Mesodermal cell (in vitro differentiated cells): ENCODE measurements around the gene TRIAP1.
A peak's percentile ranks its signal among the peaks of the same experiment; 100 is the strongest.
"Not testable (repeated sequence)": the region's sequence is repeated elsewhere in the genome, so short reads cannot be mapped to it uniquely, and the experiment has no call there.

Source experiments
- H3K27ac ChIP-seq: 2 replicates; pipeline ENCODE4 v1.7.0; 2013; ENCODE audit warnings: mild to moderate bottlenecking, low read depth, low read length, moderate library complexity; ENCODE audit not compliant: severe bottlenecking
- H3K36me3 ChIP-seq: 2 replicates; pipeline ENCODE4 v1.7.1; 2013; ENCODE audit warnings: mild to moderate bottlenecking, low read length, moderate library complexity; ENCODE audit not compliant: control insufficient read depth, insufficient read depth
- H3K4me1 ChIP-seq: one replicate; pipeline ENCODE4 v1.7.1; 2013; ENCODE audit warnings: mild to moderate bottlenecking, low read length; ENCODE audit not compliant: insufficient read depth, control insufficient read depth, poor library complexity, severe bottlenecking
- H3K4me3 ChIP-seq: 2 replicates; pipeline ENCODE4 v1.7.0; 2013; ENCODE audit warnings: low read length, control low read depth, mild to moderate bottlenecking; ENCODE audit not compliant: insufficient read depth, poor library complexity, severe bottlenecking; ENCODE audit errors: extremely low read depth
- H3K9me3 ChIP-seq: 2 replicates; pipeline ENCODE4 v1.7.1; 2013; ENCODE audit warnings: mild to moderate bottlenecking, low read length, moderate library complexity; ENCODE audit not compliant: control insufficient read depth
- WGBS, 2 experiments: methylation state at CpG; one replicate each; pipeline ENCODE4 v1.1.5; 2013; ENCODE audit warnings: missing lambda C conversion rate in 2 of 2; ENCODE audit not compliant: insufficient coverage in 2 of 2; 5-methylcytosine and 5-hydroxymethylcytosine counted together

TRIAP1 gene

DNA sequence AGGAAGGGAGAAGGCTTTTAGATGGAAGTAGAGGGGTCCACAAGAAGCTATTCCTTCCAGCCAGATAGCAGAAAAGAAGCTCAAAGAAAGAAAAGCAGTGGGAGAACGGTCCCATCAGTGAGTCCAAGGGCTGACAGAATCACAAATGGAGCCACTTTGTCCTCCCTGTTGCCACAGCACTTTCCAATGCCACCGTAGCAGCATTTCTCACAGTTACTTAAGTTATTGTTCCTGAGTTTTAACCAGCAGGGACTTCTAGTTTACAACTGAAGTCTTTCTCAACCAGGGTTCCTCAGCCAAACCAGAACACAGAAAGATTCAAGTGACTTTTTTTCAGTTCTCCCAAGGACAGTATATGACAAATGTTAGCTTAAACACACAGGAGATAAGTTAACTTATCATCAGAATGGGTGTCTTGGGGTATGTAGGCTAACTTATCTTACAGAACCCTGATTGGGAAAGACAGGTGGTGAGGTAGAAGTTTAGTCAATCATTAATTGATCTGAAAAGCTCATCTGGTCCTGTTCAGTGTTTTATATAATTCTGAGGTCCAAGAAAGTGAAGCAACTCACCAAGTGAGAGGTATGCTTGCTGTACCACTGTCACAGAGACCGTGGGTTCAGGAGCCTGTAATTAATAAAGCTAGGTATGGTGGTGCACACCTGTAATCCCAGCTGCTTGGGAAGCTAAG, 7.0 kb upstream of the TRIAP1 start:
- no peak overlapping the region for H3K27ac ChIP-seq
- WGBS, 2 experiments: 92 to 100% methylated on average over 2 to 3 of the region's 3 CpGs
- no peaks in the 10 kb centered on the region for H3K4me1 ChIP-seq
- no peak overlapping the region for H3K4me3 ChIP-seq
- H3K9me3 ChIP-seq: no peaks in the 10 kb centered on the region
- H3K36me3 ChIP-seq: peaks cover 74% of the 10 kb centered on the region

DNA sequence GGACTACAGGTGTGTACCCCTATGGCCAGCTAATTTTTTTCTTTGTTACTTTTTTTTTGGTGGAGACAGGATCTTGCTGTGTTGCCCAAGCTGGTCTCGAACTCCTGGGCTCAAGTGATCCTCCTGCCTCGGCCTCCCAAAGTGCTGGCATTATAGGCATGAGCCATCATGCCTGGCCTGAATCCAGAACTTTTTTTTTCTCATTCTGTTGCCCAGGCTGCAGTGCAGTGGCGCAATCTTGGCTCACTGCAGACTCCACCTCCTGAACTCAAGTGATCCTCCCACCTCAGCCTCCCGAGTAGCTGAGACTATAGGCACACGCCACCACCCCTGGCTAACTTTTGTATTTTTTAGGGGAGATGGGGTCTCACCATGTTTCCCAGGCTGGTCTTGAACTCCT, 6.3 kb upstream of the TRIAP1 start:
- 93% methylated on average over 4 to 5 of the region's 5 CpGs for WGBS, 2 experiments
- H3K4me1 ChIP-seq, H3K4me3 ChIP-seq, H3K9me3 ChIP-seq, H3K27ac ChIP-seq: not testable (repeated sequence)
- peaks cover 74% of the 10 kb centered on the region for H3K36me3 ChIP-seq

DNA sequence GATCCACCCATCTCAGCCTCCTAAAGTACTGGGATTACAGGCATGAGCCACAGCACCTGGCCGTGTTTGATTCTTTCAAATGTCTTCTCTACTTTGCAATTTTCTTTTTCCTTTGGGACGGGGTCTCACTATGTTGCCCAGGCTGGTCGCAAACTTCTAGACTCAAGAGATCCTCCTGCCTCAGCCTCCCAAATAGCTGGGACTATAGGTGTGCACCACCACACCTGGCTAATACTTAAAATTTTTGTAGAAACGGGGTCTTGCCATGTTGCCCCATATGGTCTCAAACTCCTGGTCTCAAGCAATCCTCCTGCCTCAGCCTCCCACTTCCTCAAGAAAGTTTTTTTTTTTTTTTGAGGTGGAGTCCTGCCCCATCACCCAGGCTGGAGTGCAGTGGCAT, 1.8 kb upstream of the TRIAP1 start:
- Histone ChIP-seq H3K4me1 (peaks cover 16% of the 10 kb centered on the region), H3K9me3 (no peaks in the 10 kb centered on the region), H3K27ac (no peak overlapping the region), H3K36me3 (peaks cover 62% of the 10 kb centered on the region), H3K4me3 (no peak overlapping the region)
- WGBS, 2 experiments: 93 to 100% methylated on average over 3 to 4 of the region's 4 CpGs

- peaks cover 16% of the 10 kb centered on the region for H3K4me1 ChIP-seq
Observed at GRCh38 chr12:120446844-120447178, 627 bp upstream of the TRIAP1 start.

DNA sequence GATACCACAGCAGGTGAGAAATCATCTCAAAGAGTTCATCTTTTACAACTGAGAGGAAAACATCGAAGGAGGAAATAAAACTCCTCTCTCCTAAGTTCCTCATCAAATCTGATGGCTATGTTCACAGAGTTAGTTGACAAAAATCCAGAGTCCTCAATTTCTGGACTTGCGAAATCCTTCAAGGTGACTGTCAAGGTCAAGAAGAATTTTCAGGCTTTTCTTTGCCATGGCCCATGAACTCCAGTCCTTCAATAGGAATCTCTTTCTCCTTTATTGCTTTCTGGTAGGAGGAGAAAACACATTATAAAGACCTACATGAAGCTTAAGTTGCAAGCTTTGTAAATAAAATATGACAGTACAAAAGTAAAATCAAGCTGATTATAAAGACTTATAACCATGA, 1.5 kb downstream of the TRIAP1 start:
- no peak overlapping the region for H3K27ac ChIP-seq
- 92 to 93% methylated on average over 1 to 2 of the region's 2 CpGs for WGBS, 2 experiments
- no peaks in the 10 kb centered on the region for H3K9me3 ChIP-seq
- peaks cover 16% of the 10 kb centered on the region for H3K4me1 ChIP-seq
- H3K36me3 ChIP-seq: peaks cover 62% of the 10 kb centered on the region
- peak overlapping the region; percentile 97 for H3K4me3 ChIP-seq

More at GRCh38 chr12:120446844-120447178, 627 bp upstream of the TRIAP1 start:
- H3K27ac ChIP-seq: peak overlapping the region; percentile 81
- WGBS, 2 experiments: 7 to 25% methylated on average over 8 to 12 of the region's 17 CpGs
- H3K9me3 ChIP-seq: not testable (repeated sequence)
- peaks cover 58% of the 10 kb centered on the region for H3K36me3 ChIP-seq
- H3K4me3 ChIP-seq: peak overlapping the region; percentile 97

GRCh38 chr12:120439646-120440247, 6.4 kb downstream of the TRIAP1 start:
- no peak overlapping the region for H3K27ac ChIP-seq
- H3K9me3 ChIP-seq: no peaks in the 10 kb centered on the region
- H3K36me3 ChIP-seq: peaks cover 49% of the 10 kb centered on the region
- WGBS, 2 experiments: 24 to 69% methylated on average over 2 to 3 of the region's 6 CpGs
- H3K4me1 ChIP-seq: peaks cover 12% of the 10 kb centered on the region
- peak overlapping the region; percentile 2 for H3K4me3 ChIP-seq

DNA sequence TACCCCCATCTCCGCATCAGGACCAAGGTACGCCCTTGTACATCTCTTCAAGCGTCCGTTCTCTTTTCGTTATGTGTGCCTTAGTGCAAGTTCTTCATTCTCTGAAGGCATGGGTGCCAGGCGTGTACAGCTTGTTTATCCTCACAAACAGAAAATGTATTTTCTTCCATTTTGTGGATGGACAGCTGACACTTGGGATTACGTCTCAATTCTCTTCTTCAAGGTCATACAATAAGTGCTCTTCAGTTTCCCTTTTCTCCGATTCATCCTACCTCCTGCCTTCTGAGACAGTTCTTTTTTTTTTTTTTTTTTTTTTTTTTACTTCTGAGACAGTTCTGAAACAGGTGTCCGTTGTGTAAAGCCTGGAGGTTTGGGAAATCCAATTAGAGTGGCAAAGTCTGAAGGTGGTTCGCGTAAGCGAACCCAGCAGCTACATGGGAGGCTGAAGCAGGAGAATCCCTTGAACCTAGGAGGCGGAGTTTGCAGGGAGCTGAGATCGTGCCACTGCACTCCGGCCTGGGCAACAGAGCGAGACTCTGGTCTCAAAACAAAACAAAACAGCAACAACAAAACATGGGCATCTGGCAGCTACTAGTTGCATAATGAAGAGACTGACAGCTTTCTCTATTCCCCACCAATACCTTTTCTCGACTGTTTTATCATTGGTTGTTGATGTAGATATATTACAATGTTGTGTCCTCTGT, 7.5 kb downstream of the TRIAP1 start:
- Histone ChIP-seq H3K4me1 (peaks cover 6% of the 10 kb centered on the region), H3K27ac (no peak overlapping the region), H3K36me3 (peaks cover 38% of the 10 kb centered on the region), H3K9me3 (no peaks in the 10 kb centered on the region), H3K4me3 (peak overlapping the region; percentile 72)
- 32 to 45% methylated on average over 12 to 15 of the region's 17 CpGs for WGBS, 2 experiments

DNA sequence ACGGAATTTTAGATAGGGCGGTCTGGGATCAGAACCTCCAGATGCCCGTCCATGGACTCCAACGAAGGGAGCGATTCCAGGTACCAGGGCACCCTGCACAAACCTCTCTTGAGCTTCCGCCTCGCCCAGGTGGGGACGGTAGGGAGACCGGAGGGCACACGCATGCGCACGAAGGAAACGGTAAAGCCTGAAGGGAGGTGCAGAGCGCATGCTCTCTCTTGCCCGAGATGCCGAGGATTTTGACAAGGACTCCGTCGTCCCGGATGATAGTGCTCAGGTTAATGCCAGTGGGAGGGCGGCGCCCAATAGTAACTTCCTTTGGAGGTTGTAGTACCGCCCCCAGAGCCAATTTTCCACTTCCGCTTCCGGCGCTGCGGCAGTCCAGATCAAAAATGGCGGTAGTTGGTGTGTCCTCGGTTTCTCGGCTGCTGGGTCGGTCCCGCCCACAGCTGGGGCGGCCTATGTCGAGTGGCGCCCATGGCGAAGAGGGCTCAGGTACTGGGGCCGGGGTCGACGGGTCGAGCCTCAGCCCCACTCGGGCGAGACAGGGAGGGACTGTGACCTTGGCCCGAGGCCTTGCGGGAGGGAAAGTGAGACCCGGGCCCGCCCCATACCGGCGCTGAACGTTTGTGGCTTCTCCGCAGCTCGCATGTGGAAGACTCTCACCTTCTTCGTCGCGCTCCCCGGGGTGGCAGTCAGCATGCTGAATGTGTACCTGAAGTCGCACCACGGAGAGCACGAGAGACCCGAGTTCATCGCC, 8.3 kb downstream of the TRIAP1 start, which contains the start of gene COX6A1:
COX6A1 (plus strand) TSS at position 379 of the 760 bp plus-strand sequence; CDS start at position 393, 14 bp downstream.
- Histone ChIP-seq H3K36me3 (peaks cover 32% of the 10 kb centered on the region), H3K9me3 (no peaks in the 10 kb centered on the region), H3K4me1 (peaks cover 6% of the 10 kb centered on the region), H3K4me3 (peak within 1 kb of the TSS; percentile 72), H3K27ac (peak within 1 kb of the TSS; percentile 58)
- 0 to 1% methylated on average over 45 to 58 of the region's 59 CpGs for WGBS, 2 experiments

DNA sequence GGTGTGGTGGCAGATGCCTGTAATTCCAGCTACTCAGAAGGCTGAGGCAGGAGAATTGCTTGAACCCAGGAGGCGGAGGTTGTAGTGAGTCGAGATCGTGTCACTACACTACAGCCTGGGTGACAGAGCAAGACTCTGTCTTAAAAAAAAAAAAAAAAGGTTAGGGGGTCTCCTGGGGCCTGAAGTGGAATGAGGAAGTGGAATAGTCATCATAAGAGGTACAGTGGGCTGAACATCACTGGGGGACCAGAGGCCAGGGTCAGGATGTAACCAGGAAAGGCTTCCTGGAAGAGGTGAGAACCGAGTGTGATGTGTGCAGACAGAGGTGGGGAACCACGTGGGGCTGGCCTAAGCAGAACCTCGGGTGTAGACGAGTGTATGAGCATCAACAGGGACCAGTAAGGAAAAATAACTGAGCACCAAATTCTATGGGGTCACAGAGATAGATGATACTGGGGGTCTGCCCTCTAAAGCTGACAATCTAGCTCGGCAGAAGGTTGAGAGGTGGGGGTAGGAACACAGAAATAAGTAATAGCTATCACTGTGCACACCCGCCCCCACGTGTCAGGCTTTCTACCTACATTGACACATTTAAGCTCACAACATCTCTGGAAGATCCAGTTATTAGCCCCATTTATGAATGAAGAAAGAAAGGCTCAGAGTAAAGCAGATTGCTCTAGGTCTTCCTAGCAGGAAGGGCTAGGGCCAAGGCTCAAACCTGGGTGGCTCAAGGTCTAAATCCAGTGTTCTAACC, 13.2 kb downstream of the TRIAP1 start:
- Histone ChIP-seq H3K9me3 (no peaks in the 10 kb centered on the region), H3K27ac (no peak overlapping the region), H3K4me1 (no peaks in the 10 kb centered on the region), H3K4me3 (no peak overlapping the region), H3K36me3 (no peaks in the 10 kb centered on the region)
- WGBS, 2 experiments: 79 to 83% methylated on average over 5 to 6 of the region's 10 CpGs

DNA sequence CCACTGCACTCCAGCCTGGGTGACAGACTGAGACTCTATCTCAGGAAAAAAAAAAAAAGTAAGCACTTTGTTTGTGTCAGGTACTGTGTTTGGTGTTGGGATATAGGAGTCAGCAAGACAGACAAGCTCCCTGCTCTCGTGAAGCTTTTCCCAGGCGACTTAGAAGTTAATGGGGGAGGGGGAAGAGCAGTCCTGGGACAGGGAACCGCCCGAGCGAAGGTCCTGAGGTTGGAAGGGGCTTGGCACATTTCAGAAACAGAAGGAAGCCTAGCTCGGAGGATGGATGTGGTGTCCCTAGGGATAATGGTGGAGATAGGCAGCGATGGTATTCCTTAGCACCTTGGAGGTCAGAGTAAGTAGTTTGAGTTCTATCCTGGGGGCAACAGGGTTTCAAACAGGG, 16.8 kb downstream of the TRIAP1 start:
- Histone ChIP-seq H3K36me3 (no peaks in the 10 kb centered on the region), H3K4me1 (no peaks in the 10 kb centered on the region), H3K27ac (no peak overlapping the region), H3K4me3 (no peak overlapping the region), H3K9me3 (no peaks in the 10 kb centered on the region)
- WGBS, 2 experiments: 72 to 84% methylated on average over 4 to 7 of the region's 7 CpGs
